Body of pancreas (tissue), 4 donors: ENCODE results near the gene COPE. TPM values are rescaled to one million over a fixed set of nuclear protein-coding genes. Genes with fewer than 3 reads are reported as not detected.
A peak's percentile ranks its signal among the peaks of the same experiment; 100 is the strongest.

ENCODE experiments used
- ATAC-seq: fragments of 150-250 bp; one replicate; pipeline ENCODE4 v1.9.1; 2016
- DNase-seq, 4 donors: peaks; one replicate each; pipeline ENCODE4 v3.0.0-alpha.2; 2019
- H3K27ac ChIP-seq, 4 donors: fragments of 200-600 bp; sonication (generic); 1 replicate in 3 of 4; 2 replicates in 1 of 4; pipeline versions ENCODE4 v1.5.1 to v1.6.1; 2016 to 2019; ENCODE audit warnings: mild to moderate bottlenecking in 1 of 4, mixed read lengths in 1 of 4, moderate library complexity in 1 of 4
- H3K27me3 ChIP-seq, 2 donors: fragments of 200-600 bp; sonication (generic); one replicate each; pipeline ENCODE4 v1.6.0; 2016; ENCODE audit warnings: mild to moderate bottlenecking in 1 of 2
- H3K36me3 ChIP-seq, 2 donors: fragments of 200-600 bp; sonication (generic); replicated peaks in 1 of 2; 2 replicates each; pipeline ENCODE4 v1.5.1; 2016; ENCODE audit warnings: low read depth in 2 of 2; ENCODE audit not compliant: insufficient read depth in 1 of 2
- H3K4me1 ChIP-seq: fragments of 200-600 bp; sonication (generic); one replicate; pipeline ENCODE4 v1.6.0; 2016
- H3K4me3 ChIP-seq, 2 donors: fragments of 200-600 bp; sonication (generic); 1 replicate in 1 of 2; 2 replicates in 1 of 2; pipeline ENCODE4 v1.5.1; 2016 to 2019
- H3K9me3 ChIP-seq, 3 donors: fragments of 200-600 bp; sonication (generic); 1 replicate in 2 of 3; 2 replicates in 1 of 3; pipeline ENCODE4 v1.5.1; 2016
- CTCF ChIP-seq, 7 experiments: fragments of 450-650 bp in 4 of 7; fragments of 200-600 bp in 3 of 7; sonication (generic) in 3 of 7; IDR thresholded peaks; one replicate each; pipeline ENCODE4 v1.5.1; 2016 to 2019; ENCODE audit warnings: antibody characterized with exemption in 7 of 7
- POLR2A ChIP-seq, 3 donors: fragments of 450-650 bp; IDR thresholded peaks; one replicate each; pipeline ENCODE4 v1.6.1; 2016; ENCODE audit warnings: antibody characterized with exemption in 3 of 3, mild to moderate bottlenecking in 2 of 3
- WGBS, 2 donors: methylation state at CpG; one replicate each; pipeline ENCODE4 v1.1.5; 2017; 5-methylcytosine and 5-hydroxymethylcytosine counted together
- intact Hi-C: fragments of 100-400 bp; cut with DNase I; formaldehyde crosslinking; loops from one replicate; pipeline ENCODE4 v1.15.1; 2023
- total RNA-seq, 2 donors: library from RNA; depleted of rRNA; stranded (reverse); fragments of >200 nt; gene quantifications; one replicate each; pipeline ENCODE4 v1.1.0, GENCODE V29; 2016

COPE gene
- total RNA-seq, 2 donors from 2014 or later = 111 to 166 TPM

GRCh38 chr19:18894254-18895037 lies 24.7 kb downstream of the COPE start:
- peaks cover 15% of the 10 kb centered on the region for H3K4me1 ChIP-seq
- intact Hi-C loops = no loop called here
- H3K27me3 ChIP-seq = peaks cover 0 to 6% of the 10 kb centered on the region in 2 donors
- ATAC-seq (no peak), DNase-seq (peak in 1 of 4 donors; percentile 41)
- no peaks in the 10 kb centered on the region for H3K36me3 ChIP-seq
- H3K9me3 ChIP-seq = no peaks in the 10 kb centered on the region
- WGBS, 2 donors = 3 to 9% methylated on average over 4 to 28 of the region's 28 CpGs
- TF ChIP-seq CTCF (IDR thresholded peaks at IDR 0.05) (no peak), POLR2A (IDR thresholded peaks at IDR 0.05) (no peak)
- H3K4me3 ChIP-seq = no peak overlapping the region
- H3K27ac ChIP-seq = no peak overlapping the region

DNA sequence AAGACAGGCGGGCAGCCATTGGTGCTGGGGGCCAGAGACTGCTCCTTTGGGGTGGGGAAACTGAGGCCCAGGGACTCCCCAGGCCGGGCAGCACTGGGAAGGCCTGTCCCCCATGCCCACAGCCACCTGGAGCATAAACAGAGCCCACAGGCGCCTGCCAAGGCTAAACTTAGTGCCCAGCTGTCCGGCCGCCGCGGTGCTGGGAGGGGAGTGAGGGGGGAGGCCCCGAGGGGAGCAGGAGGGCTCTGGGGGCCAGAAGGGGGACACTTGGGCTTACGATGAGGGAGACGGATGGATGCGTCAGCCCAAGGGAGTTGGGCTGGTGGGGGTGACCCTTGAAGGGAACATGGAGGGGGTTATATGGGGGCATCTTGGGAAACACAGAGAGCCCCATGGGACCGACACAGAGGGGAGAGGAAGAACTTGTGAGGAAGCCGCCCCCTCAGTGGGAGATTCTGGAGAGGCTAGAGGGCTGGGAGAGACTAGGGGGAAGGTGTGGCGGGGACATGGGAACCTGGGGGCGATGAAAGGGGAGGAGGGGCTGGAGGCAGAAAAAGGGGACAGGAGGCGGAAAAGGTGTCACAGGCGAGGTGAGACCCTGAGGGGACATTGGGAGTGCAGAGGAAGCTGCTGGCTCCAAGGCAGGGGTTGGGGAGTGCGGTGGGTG lies 25.5 kb downstream of the COPE start:
- intact Hi-C loops = no loop called here
- 38 to 55% methylated on average over 15 to 17 of the region's 18 CpGs for WGBS, 2 donors

GRCh38 chr19:18889949-18890745 lies 29.0 kb downstream of the COPE start:
- Histone ChIP-seq H3K27me3 (peaks cover 0 to 6% of the 10 kb centered on the region in 2 donors), H3K4me3 (no peak overlapping the region), H3K4me1 (peaks cover 4% of the 10 kb centered on the region), H3K36me3 (no peaks in the 10 kb centered on the region), H3K9me3 (no peaks in the 10 kb centered on the region), H3K27ac (no peak overlapping the region)
- no peak for TF ChIP-seq POLR2A (IDR thresholded peaks at IDR 0.05)
- TF ChIP-seq CTCF (IDR thresholded peaks at IDR 0.05) = no peak
- 70 to 72% methylated on average over 10 of the region's 10 CpGs for WGBS, 2 donors
- DNase-seq = no peak
- intact Hi-C loops = no loop called here
- no peak for ATAC-seq

More for the DNA sequence above, 25.5 kb downstream of the COPE start:
- no peak for DNase-seq
- TF ChIP-seq POLR2A (IDR thresholded peaks at IDR 0.05) (no peak), CTCF (IDR thresholded peaks at IDR 0.05) (no peak)
- H3K36me3 ChIP-seq = no peaks in the 10 kb centered on the region
- H3K4me3 ChIP-seq = no peak overlapping the region
- H3K27me3 ChIP-seq = peaks cover 0 to 6% of the 10 kb centered on the region in 2 donors
- ATAC-seq = no peak
- H3K9me3 ChIP-seq = no peaks in the 10 kb centered on the region
- peaks cover 15% of the 10 kb centered on the region for H3K4me1 ChIP-seq
- no peak overlapping the region for H3K27ac ChIP-seq

DNA sequence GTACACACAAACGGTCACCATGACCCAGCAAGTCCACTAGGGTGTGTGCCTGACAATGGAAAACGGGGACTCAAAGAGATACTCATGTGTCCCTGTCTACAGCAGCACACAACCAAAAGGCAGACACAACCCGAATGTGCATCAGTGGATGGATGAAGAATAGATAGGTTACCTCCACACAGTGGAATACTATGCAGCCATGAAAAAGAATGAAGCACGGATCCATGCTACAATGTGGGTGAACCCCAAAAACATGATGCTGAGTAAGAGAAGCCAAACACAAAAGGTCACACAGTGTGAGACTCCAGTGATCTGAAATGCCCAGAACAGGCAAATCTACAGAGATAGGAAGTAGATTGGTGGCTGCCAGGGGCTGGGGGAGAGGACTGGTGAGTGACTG lies 32.2 kb downstream of the COPE start:
- ATAC-seq = no peak
- no peak overlapping the region for H3K4me3 ChIP-seq
- H3K9me3 ChIP-seq = no peaks in the 10 kb centered on the region
- intact Hi-C loops = no loop called here
- no peaks in the 10 kb centered on the region for H3K27me3 ChIP-seq
- DNase-seq = no peak
- no peak overlapping the region for H3K27ac ChIP-seq
- WGBS, 2 donors = 67 to 88% methylated on average over 4 of the region's 4 CpGs
- TF ChIP-seq CTCF (IDR thresholded peaks at IDR 0.05) (no peak), POLR2A (IDR thresholded peaks at IDR 0.05) (no peak)
- H3K36me3 ChIP-seq = no peaks in the 10 kb centered on the region
- H3K4me1 ChIP-seq = no peaks in the 10 kb centered on the region
